Fibroblast of lung (primary cell): Measurements from ENCODE around the gene LRRC55.

Experiments used
- CTCF ChIP-seq, 2 donors: IDR thresholded peaks in 1 of 2; conservative IDR thresholded peaks in 1 of 2; 1 replicate in 1 of 2; 2 replicates in 1 of 2; pipeline ENCODE4 v1.5.1; 2011 to 2012; ENCODE audit warnings: low read length in 2 of 2, control low read depth in 1 of 2, inconsistent platforms in 1 of 2, low read depth in 1 of 2, mild to moderate bottlenecking in 1 of 2
- EZH2 ChIP-seq: IDR thresholded peaks from 2 replicates; pipeline ENCODE4 v1.5.1; 2012; ENCODE audit warnings: low read length, control low read depth, mild to moderate bottlenecking; ENCODE audit errors: missing control alignments

- TF ChIP-seq CTCF (conservative IDR thresholded peaks at IDR 0.05 in 1 of 2, IDR thresholded peaks at IDR 0.05 in 1 of 2; ENCODE audit: low read depth in 1 of 2, low read length in 2 of 2) (no peak), EZH2 (no peak)
These were observed 2.1 kb upstream of the LRRC55 start for GRCh38 chr11:57179681-57180080.
